Endometrial microvascular endothelial cells (primary cell): Measurements from ENCODE around the gene LIMS2. TPM values are rescaled to one million over a fixed set of nuclear protein-coding genes. Genes with fewer than 3 reads are reported as not detected.

Source experiments
- in situ Hi-C: cut with HindIII; loops from 2 replicates; pipeline ENCODE4 v1.10.0; 2017; ENCODE audit warnings: low sequenced_read_pairs, low pct_unique_long_range_greater_than_20kb; ENCODE audit errors: inconsistent ontology term
- total RNA-seq: library from RNA; depleted of rRNA; stranded (reverse); fragments of >200 nt; gene quantifications from one replicate; pipeline ENCODE4 v1.2.3, GENCODE V29; 2015; ENCODE audit errors: inconsistent ontology term

Gene LIMS2
- total RNA-seq, 1 donor from 2014 or later = 34.9 TPM

DNA sequence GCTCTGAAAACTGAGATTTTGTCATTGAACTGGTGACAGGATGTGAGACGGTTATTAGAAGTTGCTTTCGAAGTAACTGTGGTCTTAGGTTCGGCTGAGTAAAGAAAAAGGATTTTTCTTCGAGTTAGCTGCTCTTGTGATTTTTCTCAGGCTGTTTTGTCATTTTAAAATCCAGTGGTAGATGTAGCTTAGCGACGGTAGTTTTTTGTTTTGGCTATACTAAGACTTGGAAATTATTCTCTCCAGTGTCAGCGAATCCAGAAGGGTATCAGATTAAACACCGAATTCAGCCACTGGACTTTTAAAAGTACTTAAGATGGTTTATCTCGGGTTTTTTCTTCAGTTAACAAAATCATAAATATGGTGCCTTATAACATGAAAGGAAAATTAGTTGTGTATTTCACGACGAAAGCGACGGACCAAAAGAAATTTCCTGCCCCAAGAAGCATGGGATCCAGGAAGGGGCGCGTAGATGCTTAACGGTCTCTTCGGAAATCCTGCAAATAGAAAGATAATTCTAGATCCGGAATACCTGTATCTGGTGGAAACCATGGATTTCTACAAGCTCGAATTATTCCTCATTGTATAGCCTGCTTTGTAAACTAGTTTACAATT lies 27.2 kb upstream of the LIMS2 start:
- in situ Hi-C loops = no loop called here

DNA sequence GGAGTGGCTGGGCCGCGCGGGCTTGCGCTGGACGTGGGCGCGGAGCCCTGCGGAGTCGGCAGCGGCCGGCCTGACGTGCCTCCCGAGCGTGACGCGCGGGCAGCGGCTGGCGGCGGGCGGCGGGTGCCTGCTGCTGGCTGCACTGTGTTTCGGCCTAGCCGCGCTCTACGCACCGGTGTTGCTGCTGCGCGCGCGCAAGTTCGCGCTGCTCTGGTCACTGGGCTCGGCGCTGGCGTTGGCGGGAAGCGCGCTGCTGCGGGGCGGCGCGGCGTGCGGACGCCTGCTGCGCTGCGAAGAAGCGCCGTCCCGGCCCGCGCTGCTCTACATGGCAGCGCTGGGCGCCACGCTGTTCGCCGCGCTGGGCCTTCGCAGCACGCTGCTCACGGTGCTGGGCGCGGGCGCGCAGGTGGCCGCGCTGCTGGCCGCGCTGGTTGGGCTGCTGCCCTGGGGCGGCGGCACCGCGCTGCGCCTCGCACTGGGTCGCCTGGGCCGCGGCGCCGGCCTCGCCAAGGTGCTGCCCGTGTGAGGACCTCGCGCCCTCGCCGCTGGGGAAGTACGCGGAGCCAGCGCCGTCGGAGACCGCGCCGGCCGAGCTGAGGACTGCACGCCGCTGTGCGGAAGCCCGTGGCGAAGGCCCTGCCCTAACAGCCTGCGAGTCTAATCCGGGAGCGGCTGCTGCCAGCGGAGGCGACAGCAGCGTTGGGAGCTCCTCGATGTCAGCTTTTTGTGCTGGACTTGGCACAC lies 26.5 kb upstream of the LIMS2 start:
- in situ Hi-C loops = no loop called here

GRCh38 chr2:127701193-127701650 lies 25.9 kb upstream of the LIMS2 start, which contains the start of gene SFT2D3:
Gene SFT2D3 (plus strand): TSS chr2:127701497. CDS start chr2:127701529, 32 bp downstream.
- in situ Hi-C loops = no loop called here

DNA sequence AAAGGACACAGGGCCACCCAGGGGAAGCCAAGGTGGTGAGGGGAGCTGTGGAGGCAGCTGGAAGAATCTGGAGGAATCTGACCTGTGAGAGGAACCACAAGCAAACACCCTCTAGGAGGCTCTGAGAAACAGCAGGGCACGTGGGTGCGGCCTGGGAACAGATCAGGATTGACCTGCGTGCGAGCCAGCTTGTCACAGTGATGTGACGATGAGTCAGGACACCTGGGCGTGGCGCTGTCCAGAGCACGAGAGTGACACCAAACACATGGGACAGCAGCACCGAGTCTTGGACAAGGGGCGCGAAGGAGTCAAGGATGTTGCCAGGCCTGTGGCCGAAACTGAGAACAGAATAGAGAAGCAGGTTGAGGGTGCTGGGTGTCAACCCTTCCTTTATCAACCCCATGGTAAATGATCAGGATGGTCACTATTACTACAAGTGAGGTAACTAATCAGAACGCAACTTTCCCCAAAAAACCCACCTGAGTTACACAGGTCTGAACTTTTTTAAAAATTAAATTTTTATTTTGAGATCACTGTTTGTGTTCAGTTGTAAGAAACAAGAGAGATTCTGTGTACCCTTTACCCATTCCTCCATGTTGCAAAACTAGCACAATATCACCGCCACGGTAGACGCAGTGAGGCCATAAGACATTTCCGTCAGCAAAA lies 25.3 kb upstream of the LIMS2 start:
- in situ Hi-C loops = no loop called here

- in situ Hi-C loops = no loop called here
These were observed 23.4 kb upstream of the LIMS2 start for GRCh38 chr2:127698553-127699355.

DNA sequence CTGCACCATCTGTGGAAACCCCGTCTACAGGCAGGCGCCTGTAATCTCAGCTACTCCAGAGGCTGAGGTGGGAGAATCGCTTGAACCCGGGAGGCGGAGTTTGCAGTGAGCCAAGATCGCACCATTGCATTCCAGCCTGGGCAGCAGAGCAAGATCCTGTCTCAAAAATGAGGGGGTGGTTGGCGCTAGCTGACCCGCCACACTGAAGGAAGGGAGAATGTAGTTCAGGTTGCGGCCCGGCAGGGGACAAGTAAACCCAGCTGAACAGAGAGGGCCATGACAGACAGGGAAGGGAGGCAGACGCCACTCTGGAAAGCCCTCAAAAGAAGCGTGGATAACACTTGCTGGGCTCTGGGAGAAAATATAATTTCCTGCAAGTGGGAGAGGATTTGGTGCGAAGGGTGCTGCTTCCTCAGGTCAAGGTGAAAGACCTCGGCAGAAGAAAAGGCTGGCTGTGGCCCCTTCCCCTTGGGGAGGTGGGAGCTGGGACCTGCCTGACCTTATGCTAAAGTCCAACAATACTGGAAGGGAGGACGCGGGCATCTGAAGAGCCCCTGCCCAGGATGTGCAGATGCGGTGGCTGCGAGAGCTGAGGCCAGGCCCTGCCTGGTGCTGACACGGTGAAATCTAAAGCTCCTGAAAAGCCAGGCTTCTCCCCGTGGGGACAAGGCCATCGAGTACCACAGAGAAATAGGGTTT lies 22.3 kb upstream of the LIMS2 start:
- in situ Hi-C loops = no loop called here

DNA sequence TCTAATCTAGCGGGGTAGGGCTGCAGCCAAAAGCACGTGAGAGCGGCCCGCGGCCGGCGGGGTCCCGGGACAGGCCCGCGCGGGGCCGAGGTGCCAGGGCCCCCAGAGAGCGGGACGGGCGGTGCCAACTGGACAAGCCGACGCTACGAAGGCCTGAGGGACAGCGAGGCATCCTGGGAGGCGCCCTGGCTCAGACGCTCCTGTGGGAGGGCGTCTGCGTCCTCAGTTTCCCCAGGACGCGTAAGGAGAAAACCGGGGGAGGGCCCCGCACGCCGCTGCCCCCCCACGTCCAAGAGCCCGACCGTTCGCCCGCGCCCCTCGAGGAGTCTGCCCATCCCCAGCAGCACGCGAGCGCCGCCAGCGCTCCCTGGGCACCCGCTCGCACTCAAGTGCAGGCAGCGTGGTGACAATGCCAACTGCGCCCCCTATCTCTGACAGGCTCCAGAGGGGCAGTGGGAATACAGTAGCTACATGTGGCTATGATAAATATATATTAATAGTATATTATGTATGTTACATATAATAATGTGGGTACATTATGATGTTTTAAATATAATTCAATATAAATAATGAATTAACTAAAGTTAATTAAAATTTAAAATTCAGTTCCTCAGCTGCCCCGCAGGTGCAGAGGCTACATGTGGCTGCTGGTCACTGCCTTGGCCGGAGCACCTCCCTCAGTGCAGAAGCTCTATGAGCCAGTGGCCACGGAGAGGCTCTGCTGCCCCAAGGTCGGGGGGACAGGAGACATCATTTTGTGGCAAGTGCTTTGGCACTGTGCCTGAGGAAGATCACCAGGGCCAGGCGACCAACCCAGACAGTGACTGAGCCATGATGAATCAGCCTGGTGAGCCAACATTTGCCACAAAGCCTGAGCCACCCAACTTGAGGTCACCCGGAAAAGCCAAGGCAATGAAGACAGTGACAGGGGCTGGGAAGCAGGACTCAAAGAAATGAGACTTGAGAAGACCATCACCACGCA lies 20.5 kb upstream of the LIMS2 start:
- in situ Hi-C loops = no loop called here

DNA sequence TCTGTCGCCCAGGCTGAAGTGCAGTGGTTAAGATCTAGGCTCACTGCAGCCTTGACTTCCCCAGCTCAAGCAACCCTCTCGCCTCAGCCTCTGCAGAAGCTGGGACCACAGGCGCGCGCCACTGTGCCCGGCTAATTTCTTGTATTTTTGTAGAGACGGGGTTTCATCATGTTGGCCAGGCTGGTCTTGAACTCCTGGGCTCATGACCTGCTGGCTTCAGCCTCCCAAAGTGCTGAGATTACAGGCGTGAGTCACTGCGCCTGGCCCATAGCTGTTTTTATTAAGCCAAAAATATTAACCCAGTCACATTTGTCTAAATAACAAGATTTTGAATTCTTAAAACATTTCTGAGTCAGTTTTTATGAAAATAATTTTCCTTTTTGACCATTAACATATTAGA lies 19.7 kb upstream of the LIMS2 start:
- in situ Hi-C loops = no loop called here

DNA sequence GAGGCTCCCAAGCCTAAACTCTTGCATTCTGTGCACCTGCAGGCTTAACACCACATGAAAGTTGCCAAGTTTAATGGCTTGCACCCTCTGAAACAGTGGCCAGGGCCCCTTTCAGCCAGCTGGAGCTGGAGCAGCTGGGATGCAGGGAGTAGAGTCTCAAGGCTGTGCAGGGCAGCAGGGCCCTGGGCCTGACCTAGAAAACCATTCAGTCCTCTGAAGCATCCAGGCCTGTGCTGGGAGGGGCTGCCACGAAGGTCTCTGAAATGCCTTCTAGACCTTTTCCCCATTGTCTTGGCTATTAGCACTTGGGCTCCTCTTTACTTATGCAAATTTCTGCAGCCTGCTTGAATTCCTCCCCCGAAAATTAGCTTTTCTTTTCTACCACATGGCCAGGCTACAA lies 15.4 kb upstream of the LIMS2 start:
- in situ Hi-C loops = no loop called here

- in situ Hi-C loops = no loop called here
These were observed 13.1 kb upstream of the LIMS2 start for GRCh38 chr2:127688405-127688804.

- in situ Hi-C loops = no loop called here
These were observed 10.2 kb upstream of the LIMS2 start for GRCh38 chr2:127685410-127686080.

DNA sequence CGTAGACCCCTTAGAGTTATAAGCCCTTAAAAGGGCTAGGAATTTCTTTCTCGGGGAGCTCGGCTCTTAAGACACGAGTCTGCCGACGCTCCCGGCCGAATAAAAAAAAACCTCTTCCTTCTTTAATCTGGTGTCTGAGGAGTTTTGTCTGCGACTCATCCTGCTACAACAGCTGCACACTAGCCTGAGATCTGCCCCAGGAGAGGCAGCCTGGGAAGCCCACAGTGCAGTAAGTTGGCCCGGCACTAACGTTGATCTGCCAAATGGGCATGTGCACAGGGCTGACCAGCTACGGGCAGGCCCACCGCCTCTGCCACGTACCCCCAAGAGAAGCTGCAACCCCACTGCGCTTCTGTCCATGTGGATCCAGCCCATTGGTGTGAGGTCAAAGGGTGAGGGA lies 8.4 kb upstream of the LIMS2 start:
- in situ Hi-C loops = no loop called here

DNA sequence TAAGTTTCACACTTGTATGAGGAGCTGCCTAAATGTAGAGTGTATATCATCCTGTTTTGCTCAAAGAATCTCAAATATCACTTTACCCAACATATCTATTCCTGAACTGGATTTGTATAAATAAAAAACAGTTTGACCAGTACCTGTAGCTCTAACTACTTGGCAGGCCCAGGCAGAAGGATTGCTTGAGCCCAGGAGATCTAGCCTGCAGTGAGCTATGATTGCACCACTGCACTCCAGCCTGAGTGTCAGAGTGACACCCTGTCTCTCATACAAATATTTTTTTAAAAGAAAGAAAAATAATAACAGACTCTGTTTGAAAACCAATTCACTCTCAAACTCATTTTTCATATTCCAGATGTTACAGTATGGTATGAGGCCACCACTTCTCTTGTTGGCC lies 7.7 kb upstream of the LIMS2 start:
- in situ Hi-C loops = no loop called here

DNA sequence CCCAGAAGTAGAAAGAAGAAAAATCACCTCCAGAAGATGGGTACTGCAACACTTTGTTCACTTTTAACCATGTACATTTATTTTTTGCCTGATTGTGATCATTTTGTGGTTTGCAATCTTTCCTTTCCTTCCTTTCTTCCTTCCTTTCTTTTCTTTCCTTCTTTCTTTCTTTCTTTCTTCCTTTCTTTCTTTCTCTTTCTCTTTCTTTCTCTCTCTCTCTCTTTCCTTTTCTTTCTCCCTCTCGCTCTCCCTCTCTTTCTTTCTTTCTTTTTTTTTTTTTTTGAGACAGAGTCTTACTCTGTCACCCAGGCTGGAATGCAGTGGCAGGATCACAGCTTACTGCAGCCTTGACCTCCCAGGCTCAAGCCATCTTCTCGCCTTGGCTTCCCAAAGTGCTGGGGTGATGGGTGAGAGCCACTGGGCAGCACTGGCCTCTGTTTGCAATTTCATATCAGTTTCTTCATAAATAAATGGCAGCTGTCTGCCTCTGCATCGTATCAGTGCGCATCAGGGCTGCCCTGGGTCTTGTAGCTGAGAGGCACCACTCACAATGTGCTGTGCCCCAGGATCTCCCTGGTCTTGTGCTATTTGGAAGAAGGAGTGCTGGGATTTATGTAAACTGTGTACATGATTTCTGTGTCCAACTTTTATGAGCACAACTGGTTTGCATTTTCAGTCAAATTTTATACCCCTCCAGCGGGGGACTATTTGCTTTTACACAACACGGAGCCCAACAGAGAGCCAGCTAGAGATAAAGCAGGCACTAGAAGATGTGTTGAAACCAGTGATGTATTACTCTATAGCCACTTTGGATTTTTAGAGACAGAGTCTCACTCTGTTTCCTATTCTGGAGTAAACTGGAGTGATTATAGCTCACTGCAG lies 6.9 kb upstream of the LIMS2 start:
- in situ Hi-C loops = no loop called here

GRCh38 chr2:127681288-127681804 lies 6.0 kb upstream of the LIMS2 start:
- in situ Hi-C loops = no loop called here

GRCh38 chr2:127680706-127681287 lies 5.5 kb upstream of the LIMS2 start:
- in situ Hi-C loops = no loop called here
